Stomach (tissue), 9 donors: ENCODE measurements around the gene HNRNPC. TPM values are rescaled to one million over a fixed set of nuclear protein-coding genes. Genes with fewer than 3 reads are reported as not detected.

Experiments
- DNase-seq, 2 donors: peaks; one replicate each; pipeline versions ENCODE4 v3.0.0 to v3.0.0-alpha.2; 2013 to 2019
- H3K27ac ChIP-seq, 5 donors: fragments of 200-600 bp in 4 of 5; sonication (generic) in 4 of 5; one replicate each; pipeline ENCODE4 v1.5.1; 2013 to 2019; ENCODE audit warnings: mild to moderate bottlenecking in 1 of 5, moderate library complexity in 1 of 5
- H3K27me3 ChIP-seq, 3 donors: fragments of 200-600 bp; sonication (generic); one replicate each; pipeline ENCODE4 v1.5.1; 2017 to 2019; ENCODE audit warnings: mixed run types in 1 of 3
- H3K36me3 ChIP-seq, 4 donors: fragments of 200-600 bp; sonication (generic); 1 replicate in 3 of 4; 2 replicates in 1 of 4; pipeline ENCODE4 v1.5.1; 2016 to 2019
- H3K4me1 ChIP-seq, 4 donors: fragments of 200-600 bp; sonication (generic); one replicate each; pipeline ENCODE4 v1.5.1; 2016 to 2019
- H3K4me3 ChIP-seq, 4 donors: fragments of 200-600 bp; sonication (generic) in 3 of 4; one replicate each; pipeline ENCODE4 v1.5.1; 2016 to 2019; ENCODE audit warnings: mild to moderate bottlenecking in 1 of 4
- H3K9me3 ChIP-seq, 4 donors: fragments of 200-600 bp; sonication (generic); one replicate each; pipeline ENCODE4 v1.5.1; 2016 to 2019
- EP300 ChIP-seq: sonication (generic); formaldehyde crosslinking; IDR thresholded peaks from one replicate; pipeline ENCODE4 v1.6.1; 2017; ENCODE audit warnings: antibody characterized with exemption
- POLR2A ChIP-seq, 4 donors: fragments of 450-650 bp; IDR thresholded peaks; one replicate each; pipeline ENCODE4 v1.6.1; 2016; ENCODE audit warnings: antibody characterized with exemption in 4 of 4, control low read depth in 2 of 4, mild to moderate bottlenecking in 1 of 4, moderate library complexity in 1 of 4
- POLR2AphosphoS5 ChIP-seq, 3 donors: sonication (generic); formaldehyde crosslinking; IDR thresholded peaks; one replicate each; pipeline ENCODE4 v1.6.1; 2016; ENCODE audit warnings: antibody characterized with exemption in 3 of 3
- WGBS, 5 donors: extraction: QIAGEN DNeasy Blood & Tissue Kit in 3 of 5; methylation state at CpG; one replicate each; pipeline versions ENCODE4 v1.1.5 to v1.1.7; 2013 to 2018; 5-methylcytosine and 5-hydroxymethylcytosine counted together
- intact Hi-C: fragments of 100-400 bp; cut with DNase I; formaldehyde crosslinking; loops from one replicate; pipeline ENCODE4 v1.15.1; 2023; ENCODE audit warnings: low total_unique reads
- polyA plus RNA-seq, 3 donors: library from polyadenylated mRNA; stranded (reverse); fragments of 200-250 nt; gene quantifications; one replicate each; pipeline ENCODE4 v1.2.3, GENCODE V29; 2013
- total RNA-seq, 5 donors: library from RNA; depleted of rRNA; stranded (reverse); fragments of >200 nt; gene quantifications; one replicate each; pipeline versions ENCODE4 v1.1.0 to v1.2.3, GENCODE V29; 2014 to 2016
- TF ChIP-seq, protein P1 (sequence below), 7 experiments: fragments of 450-650 bp in 4 of 7; fragments of 200-600 bp in 3 of 7; sonication (generic) in 3 of 7; IDR thresholded peaks; one replicate each; pipeline ENCODE4 v1.5.1; 2016 to 2019; ENCODE audit warnings: antibody characterized with exemption in 7 of 7, control low read depth in 2 of 7, mild to moderate bottlenecking in 1 of 7
- donor health status: healthy with polysubstance abuse.
- donor health status: Bipolar disorder and iron deficiency.
- donor health status: healthy.

The HNRNPC gene
- total and polyA plus RNA-seq, 8 donors: 110 to 516 (median 398) TPM

DNA sequence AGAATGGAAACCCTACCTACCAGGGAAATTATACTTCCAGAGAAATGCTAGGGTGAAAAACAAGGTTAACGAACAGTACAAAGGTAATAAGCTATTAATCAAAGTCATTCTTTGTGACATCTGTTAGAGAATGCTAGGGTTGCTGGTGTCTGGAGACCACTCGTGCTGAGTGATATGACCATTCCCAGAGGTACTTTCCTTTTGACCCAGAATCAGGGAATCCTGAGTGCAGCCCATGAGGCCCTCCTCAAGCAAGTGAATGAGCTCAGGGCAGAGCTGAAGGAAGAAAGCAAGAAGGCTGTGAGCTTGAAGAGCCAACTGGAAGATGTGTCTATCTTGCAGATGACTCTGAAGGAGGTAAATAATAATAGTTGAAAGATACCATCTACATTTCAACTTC lies 42.4 kb upstream of the HNRNPC start:
- intact Hi-C loops: no loop called here
- no peak for DNase-seq
- Histone ChIP-seq H3K27ac (no peak overlapping the region), H3K4me1 (peaks cover 4 to 21% (median 10%) of the 10 kb centered on the region in 4 donors), H3K9me3 (no peaks in the 10 kb centered on the region), H3K4me3 (no peak overlapping the region), H3K36me3 (no peaks in the 10 kb centered on the region), H3K27me3 (no peaks in the 10 kb centered on the region)
- 55 to 73% (median 64%) methylated on average over 2 of the region's 2 CpGs for WGBS, 5 donors
- TF ChIP-seq POLR2AphosphoS5 (IDR thresholded peaks at IDR 0.05): no peak
- TF ChIP-seq, protein P1, sequence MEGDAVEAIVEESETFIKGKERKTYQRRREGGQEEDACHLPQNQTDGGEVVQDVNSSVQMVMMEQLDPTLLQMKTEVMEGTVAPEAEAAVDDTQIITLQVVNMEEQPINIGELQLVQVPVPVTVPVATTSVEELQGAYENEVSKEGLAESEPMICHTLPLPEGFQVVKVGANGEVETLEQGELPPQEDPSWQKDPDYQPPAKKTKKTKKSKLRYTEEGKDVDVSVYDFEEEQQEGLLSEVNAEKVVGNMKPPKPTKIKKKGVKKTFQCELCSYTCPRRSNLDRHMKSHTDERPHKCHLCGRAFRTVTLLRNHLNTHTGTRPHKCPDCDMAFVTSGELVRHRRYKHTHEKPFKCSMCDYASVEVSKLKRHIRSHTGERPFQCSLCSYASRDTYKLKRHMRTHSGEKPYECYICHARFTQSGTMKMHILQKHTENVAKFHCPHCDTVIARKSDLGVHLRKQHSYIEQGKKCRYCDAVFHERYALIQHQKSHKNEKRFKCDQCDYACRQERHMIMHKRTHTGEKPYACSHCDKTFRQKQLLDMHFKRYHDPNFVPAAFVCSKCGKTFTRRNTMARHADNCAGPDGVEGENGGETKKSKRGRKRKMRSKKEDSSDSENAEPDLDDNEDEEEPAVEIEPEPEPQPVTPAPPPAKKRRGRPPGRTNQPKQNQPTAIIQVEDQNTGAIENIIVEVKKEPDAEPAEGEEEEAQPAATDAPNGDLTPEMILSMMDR (IDR thresholded peaks at IDR 0.05): no peak
- no peak for TF ChIP-seq POLR2A (IDR thresholded peaks at IDR 0.05)
- TF ChIP-seq EP300: no peak

DNA sequence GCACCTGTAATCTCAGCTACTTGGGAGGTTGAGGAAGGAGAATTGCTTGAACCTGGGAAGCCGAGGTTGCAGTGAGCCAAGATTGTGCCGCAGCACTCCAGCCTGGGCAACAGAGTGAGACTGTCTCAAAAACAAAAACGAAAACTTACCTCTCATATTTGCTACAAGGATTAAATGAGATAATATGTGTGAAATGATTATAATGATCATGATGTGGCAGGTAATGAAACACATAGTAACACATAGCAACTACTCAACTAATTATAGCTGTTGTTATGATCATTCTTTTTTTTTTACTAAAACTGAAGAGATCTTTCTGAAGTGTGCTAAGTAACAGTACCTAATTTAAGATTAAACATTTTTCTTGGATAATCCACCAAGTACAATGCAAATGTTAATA lies 40.7 kb upstream of the HNRNPC start:
- intact Hi-C loops: no loop called here
- H3K4me1 ChIP-seq: peaks cover 4 to 21% (median 10%) of the 10 kb centered on the region in 4 donors
- no peaks in the 10 kb centered on the region for H3K36me3 ChIP-seq
- no peaks in the 10 kb centered on the region for H3K9me3 ChIP-seq
- no peaks in the 10 kb centered on the region for H3K27me3 ChIP-seq
- no peak overlapping the region for H3K4me3 ChIP-seq
- no peak for TF ChIP-seq EP300
- TF ChIP-seq, protein P1 (IDR thresholded peaks at IDR 0.05): no peak
- TF ChIP-seq POLR2A (IDR thresholded peaks at IDR 0.05): no peak
- TF ChIP-seq POLR2AphosphoS5 (IDR thresholded peaks at IDR 0.05): no peak
- H3K27ac ChIP-seq: no peak overlapping the region
- WGBS, 5 donors: 89 to 97% (median 94%) methylated on average over 1 to 3 of the region's 3 CpGs
- no peak for DNase-seq

DNA sequence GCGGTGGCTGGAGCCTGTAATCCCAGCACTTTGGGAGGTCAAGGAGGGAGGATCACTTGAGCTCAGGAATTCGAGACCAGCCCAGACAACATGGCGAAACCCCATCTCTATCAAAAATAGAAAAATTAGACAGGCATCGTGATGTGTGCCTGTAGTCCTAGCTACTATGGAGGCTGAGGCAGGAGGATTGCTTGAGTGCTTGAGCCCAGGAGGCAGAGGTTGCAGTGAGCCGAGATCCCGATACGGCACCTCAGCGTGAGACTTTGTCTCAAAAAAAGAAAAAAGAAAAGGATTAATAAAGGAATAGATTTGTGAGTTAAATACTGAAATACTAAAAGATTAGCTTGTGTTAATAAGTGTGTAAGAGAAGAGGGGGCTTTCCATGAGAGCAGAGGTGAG lies 40.0 kb upstream of the HNRNPC start:
- 65 to 74% (median 68%) methylated on average over 8 of the region's 8 CpGs for WGBS, 5 donors
- peaks cover 4 to 21% (median 10%) of the 10 kb centered on the region in 4 donors for H3K4me1 ChIP-seq
- TF ChIP-seq, protein P1 (IDR thresholded peaks at IDR 0.05): no peak
- TF ChIP-seq POLR2A (IDR thresholded peaks at IDR 0.05) (no peak), EP300 (no peak), POLR2AphosphoS5 (IDR thresholded peaks at IDR 0.05) (no peak)
- intact Hi-C loops: no loop called here
- no peaks in the 10 kb centered on the region for H3K27me3 ChIP-seq
- peak overlapping the region; percentile 73 to 88 (median 82) for H3K27ac ChIP-seq
- DNase-seq: no peak
- H3K36me3 ChIP-seq: no peaks in the 10 kb centered on the region
- no peaks in the 10 kb centered on the region for H3K9me3 ChIP-seq
- peak overlapping the region; percentile 30 to 43 (median 38) for H3K4me3 ChIP-seq

DNA sequence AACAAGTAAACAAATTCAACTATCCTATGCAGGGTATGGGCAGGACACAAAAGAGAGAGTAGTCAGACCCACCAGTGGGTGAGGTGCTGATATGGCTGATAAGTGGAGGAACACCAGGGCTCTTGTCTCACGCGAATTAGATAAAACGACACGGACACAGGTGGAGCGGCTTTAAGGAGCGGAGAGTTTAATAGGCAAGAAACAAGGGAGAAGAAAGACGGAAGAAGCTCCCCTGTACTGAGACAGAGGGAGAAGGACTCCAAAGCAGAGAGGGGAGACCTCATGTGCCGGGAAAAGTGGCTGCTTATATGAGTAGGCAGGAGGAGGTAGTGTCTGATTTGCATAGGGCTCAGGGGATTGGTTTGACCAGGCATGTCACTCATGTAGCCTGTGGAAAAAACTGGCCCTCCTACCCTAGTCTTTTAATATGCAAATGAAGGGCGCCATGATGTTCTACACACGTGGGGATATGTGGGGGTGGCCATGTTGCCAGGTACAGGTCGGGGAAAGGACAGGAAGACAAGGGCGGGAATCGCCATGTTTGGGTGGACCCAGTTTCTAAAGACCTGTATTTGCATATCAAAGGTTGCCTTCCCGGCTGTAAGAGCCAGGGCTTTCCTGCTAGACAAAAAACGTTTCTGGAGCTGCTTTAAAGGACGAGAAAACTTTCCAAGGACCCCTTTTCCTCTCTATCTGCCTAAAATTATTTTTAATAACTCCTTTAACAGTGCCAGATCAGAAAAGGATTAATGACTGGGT lies 39.4 kb upstream of the HNRNPC start:
- Histone ChIP-seq H3K4me3 (peak overlapping the region; percentile 30 to 43 (median 38)), H3K36me3 (no peaks in the 10 kb centered on the region), H3K27ac (peak overlapping the region; percentile 73 to 88 (median 82)), H3K9me3 (no peaks in the 10 kb centered on the region), H3K27me3 (no peaks in the 10 kb centered on the region), H3K4me1 (peaks cover 4 to 21% (median 10%) of the 10 kb centered on the region in 4 donors)
- TF ChIP-seq EP300: no peak
- TF ChIP-seq, protein P1 (IDR thresholded peaks at IDR 0.05): no peak
- peak in 2 of 3 donors; percentile 77 to 86 for TF ChIP-seq POLR2AphosphoS5 (IDR thresholded peaks at IDR 0.05)
- TF ChIP-seq POLR2A (IDR thresholded peaks at IDR 0.05): peak in 2 of 4 donors; percentile 3 to 60
- peak; percentile 89 to 96 for DNase-seq
- intact Hi-C loops: no loop called here
- WGBS, 5 donors: 2 to 5% (median 3%) methylated on average over 16 of the region's 16 CpGs
